Measurements from ENCODE around the gene FUT8. TPM values are rescaled to one million over a fixed set of nuclear protein-coding genes. Genes with fewer than 3 reads are reported as not detected.

Gene FUT8
- total RNA-seq, 1 donor, result 32.1 TPM

- no peaks in the 10 kb centered on the region for H3K4me1 ChIP-seq (ENCODE audit: insufficient read depth, low read length)
- H3K27me3 ChIP-seq (ENCODE audit: insufficient read depth, low read length), result no peaks in the 10 kb centered on the region
- no peak overlapping the region for H3K4me3 ChIP-seq (ENCODE audit: low read length)
- no peaks in the 10 kb centered on the region for H3K9me3 ChIP-seq (ENCODE audit: low read depth, low read length)
These were observed 358.7 kb downstream of the FUT8 start for GRCh38 chr14:65771271-65771670.

- Histone ChIP-seq H3K27me3 (ENCODE audit: insufficient read depth, low read length) (no peaks in the 10 kb centered on the region), H3K9me3 (ENCODE audit: low read depth, low read length) (no peaks in the 10 kb centered on the region), H3K4me3 (ENCODE audit: low read length) (no peak overlapping the region), H3K4me1 (ENCODE audit: insufficient read depth, low read length) (no peaks in the 10 kb centered on the region)
These were observed 359.9 kb downstream of the FUT8 start for GRCh38 chr14:65772466-65772865.

GRCh38 chr14:65772921-65773574 lies 360.5 kb downstream of the FUT8 start:
- no peaks in the 10 kb centered on the region for H3K27me3 ChIP-seq (ENCODE audit: insufficient read depth, low read length)
- no peaks in the 10 kb centered on the region for H3K4me1 ChIP-seq (ENCODE audit: insufficient read depth, low read length)
- H3K4me3 ChIP-seq (ENCODE audit: low read length), result no peak overlapping the region
- H3K9me3 ChIP-seq (ENCODE audit: low read depth, low read length), result no peaks in the 10 kb centered on the region

- Histone ChIP-seq H3K4me1 (ENCODE audit: insufficient read depth, low read length) (no peaks in the 10 kb centered on the region), H3K4me3 (ENCODE audit: low read length) (no peak overlapping the region), H3K27me3 (ENCODE audit: insufficient read depth, low read length) (no peaks in the 10 kb centered on the region), H3K9me3 (ENCODE audit: low read depth, low read length) (no peaks in the 10 kb centered on the region)
These were observed 361.5 kb downstream of the FUT8 start for GRCh38 chr14:65774041-65774440.

DNA sequence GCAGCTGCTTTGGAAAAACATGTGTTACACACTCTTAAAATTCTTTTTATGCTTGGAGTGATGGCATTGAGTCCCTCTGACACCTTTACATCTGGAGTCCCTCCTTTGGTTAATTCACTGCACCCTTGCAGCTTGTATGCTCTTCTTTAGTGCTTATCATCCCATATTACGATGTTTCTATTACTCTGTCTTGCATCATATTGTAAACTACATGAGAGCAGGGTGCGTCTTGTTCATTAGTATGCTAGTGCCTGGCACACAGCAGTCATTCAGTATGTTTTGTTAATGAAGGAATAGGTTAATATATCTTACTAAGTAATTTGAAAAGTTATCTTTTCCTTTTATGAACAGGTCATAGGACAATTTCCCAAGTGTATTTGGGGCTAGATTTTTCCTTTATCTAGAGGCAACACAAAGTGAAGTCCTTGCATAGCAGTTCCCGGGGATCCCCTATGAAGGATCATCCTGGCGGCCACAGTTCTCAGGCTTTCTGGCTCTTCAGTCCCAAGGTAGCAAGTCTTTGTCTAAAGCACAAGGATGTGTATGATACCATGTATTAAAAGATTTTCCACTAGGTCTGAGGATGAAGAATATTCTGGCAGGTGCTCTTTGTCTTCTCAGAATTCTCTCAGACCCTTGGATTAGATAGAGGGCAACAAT lies 363.8 kb downstream of the FUT8 start:
- H3K4me3 ChIP-seq (ENCODE audit: low read length), result no peak overlapping the region
- no peaks in the 10 kb centered on the region for H3K9me3 ChIP-seq (ENCODE audit: low read depth, low read length)
- no peaks in the 10 kb centered on the region for H3K27me3 ChIP-seq (ENCODE audit: insufficient read depth, low read length)
- H3K4me1 ChIP-seq (ENCODE audit: insufficient read depth, low read length), result no peaks in the 10 kb centered on the region

- no peak overlapping the region for H3K4me3 ChIP-seq (ENCODE audit: low read length)
These were observed 368.0 kb downstream of the FUT8 start for GRCh38 chr14:65780566-65780965.

DNA sequence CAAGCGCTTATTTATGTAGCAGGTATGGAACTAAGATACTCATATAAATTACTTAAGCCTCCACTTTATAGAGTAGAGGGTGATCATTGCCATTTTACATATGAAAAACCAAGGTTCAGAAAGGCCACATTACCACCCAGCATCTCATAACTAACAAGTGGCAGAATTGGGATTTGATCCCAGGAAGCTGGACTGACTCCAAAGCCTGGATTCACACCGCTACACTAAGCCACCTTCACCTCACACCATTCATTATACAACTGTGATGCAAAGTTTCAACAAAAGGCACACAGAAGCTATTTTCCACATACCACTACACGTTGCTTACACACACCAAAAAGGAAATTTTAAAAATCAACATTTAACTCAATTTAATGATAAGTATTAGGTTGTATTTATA lies 370.6 kb downstream of the FUT8 start:
- H3K27me3 ChIP-seq (ENCODE audit: insufficient read depth, low read length), result no peaks in the 10 kb centered on the region
- no peak overlapping the region for H3K4me3 ChIP-seq (ENCODE audit: low read length)
- H3K9me3 ChIP-seq (ENCODE audit: low read depth, low read length), result no peaks in the 10 kb centered on the region
- H3K4me1 ChIP-seq (ENCODE audit: insufficient read depth, low read length), result no peaks in the 10 kb centered on the region

More at GRCh38 chr14:65780566-65780965, 368.0 kb downstream of the FUT8 start:
- H3K9me3 ChIP-seq (ENCODE audit: low read depth, low read length), result no peaks in the 10 kb centered on the region
- H3K27me3 ChIP-seq (ENCODE audit: insufficient read depth, low read length), result no peaks in the 10 kb centered on the region
- no peaks in the 10 kb centered on the region for H3K4me1 ChIP-seq (ENCODE audit: insufficient read depth, low read length)

GRCh38 chr14:65783576-65783975 lies 371.0 kb downstream of the FUT8 start:
- Histone ChIP-seq H3K4me1 (ENCODE audit: insufficient read depth, low read length) (no peaks in the 10 kb centered on the region), H3K27me3 (ENCODE audit: insufficient read depth, low read length) (no peaks in the 10 kb centered on the region), H3K9me3 (ENCODE audit: low read depth, low read length) (no peaks in the 10 kb centered on the region), H3K4me3 (ENCODE audit: low read length) (no peak overlapping the region)

DNA sequence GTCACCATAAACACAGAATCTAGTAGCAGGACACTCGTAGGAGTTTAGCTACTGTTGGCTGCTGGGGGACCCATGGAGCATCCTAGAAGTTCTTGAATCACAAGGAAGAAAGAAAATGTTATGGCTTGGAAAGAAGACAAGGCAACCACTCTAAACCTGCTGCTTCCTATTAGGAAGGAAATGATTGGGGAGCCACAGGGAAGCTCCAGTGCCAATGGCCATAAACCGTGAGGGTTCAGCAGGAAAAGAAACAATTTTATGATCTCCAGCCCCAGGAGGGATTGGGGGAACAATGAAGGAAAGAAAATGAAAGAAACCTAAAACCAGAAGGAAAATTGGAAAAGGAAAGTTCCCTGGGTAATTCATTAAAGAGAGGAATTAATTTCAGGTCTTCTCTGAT lies 372.0 kb downstream of the FUT8 start:
- Histone ChIP-seq H3K4me3 (ENCODE audit: low read length) (no peak overlapping the region), H3K27me3 (ENCODE audit: insufficient read depth, low read length) (no peaks in the 10 kb centered on the region), H3K9me3 (ENCODE audit: low read depth, low read length) (no peaks in the 10 kb centered on the region), H3K4me1 (ENCODE audit: insufficient read depth, low read length) (no peaks in the 10 kb centered on the region)

DNA sequence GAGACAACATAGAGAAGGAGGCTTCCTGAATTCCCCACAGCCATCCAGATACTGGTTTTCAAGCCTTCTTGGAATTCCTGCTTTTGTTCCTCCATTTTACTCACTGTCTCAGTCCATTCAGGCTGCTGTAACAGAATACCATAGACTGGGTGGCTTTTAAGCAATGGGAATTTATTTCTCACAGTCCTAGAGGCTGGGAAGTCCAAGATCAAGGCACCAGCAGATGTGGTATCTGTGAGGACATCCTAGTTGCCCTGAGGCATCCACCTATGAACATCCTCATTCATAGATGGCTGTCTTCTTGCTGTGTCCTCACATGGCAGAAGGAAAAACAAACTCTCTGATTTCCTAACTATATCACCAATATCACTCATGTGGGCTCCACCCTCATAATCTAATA lies 374.9 kb downstream of the FUT8 start:
- Histone ChIP-seq H3K9me3 (ENCODE audit: low read depth, low read length) (no peaks in the 10 kb centered on the region), H3K4me1 (ENCODE audit: insufficient read depth, low read length) (no peaks in the 10 kb centered on the region), H3K27me3 (ENCODE audit: insufficient read depth, low read length) (no peaks in the 10 kb centered on the region), H3K4me3 (ENCODE audit: low read length) (no peak overlapping the region)

DNA sequence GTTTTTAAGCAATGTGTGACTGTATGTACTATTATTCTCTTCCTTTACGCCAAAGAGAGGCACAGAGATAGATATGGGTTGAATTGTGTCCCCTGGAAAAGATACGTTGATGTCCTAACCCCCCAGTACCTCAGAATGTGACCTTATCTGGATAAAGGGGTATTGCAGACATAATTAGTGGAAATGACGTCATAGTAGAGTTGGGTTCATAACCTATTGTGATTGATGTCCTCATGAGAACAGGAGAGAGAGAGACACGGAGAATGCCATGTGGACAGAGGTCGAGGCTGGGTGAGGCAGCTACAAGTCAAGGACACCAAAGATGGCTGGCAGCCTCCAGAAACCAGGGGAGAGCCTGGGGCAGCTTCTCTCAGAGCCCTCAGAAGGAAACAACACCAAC lies 376.3 kb downstream of the FUT8 start:
- no peak overlapping the region for H3K4me3 ChIP-seq (ENCODE audit: low read length)
- H3K9me3 ChIP-seq (ENCODE audit: low read depth, low read length), result no peaks in the 10 kb centered on the region
- H3K4me1 ChIP-seq (ENCODE audit: insufficient read depth, low read length), result no peaks in the 10 kb centered on the region
- no peaks in the 10 kb centered on the region for H3K27me3 ChIP-seq (ENCODE audit: insufficient read depth, low read length)

DNA sequence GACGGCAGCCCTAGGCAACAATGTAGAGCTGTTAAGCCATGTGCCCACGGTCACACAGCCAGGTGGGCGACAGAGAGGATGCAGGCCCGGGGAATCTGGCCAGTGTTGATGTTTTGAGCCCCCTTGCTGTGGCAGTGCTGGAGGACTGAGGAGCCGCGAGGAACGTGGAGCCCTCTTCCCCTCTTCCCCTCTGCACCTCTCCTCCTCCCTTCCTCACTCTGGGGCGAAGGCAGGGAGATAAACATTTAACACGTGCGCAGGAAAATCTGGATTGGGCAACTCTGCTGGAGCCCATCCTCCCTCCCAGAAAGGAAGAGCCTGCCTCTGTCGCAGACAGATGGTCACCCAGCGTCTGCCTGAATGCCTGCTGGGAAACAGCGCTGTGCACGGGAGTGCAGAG lies 376.8 kb downstream of the FUT8 start:
- no peaks in the 10 kb centered on the region for H3K9me3 ChIP-seq (ENCODE audit: low read depth, low read length)
- no peak overlapping the region for H3K4me3 ChIP-seq (ENCODE audit: low read length)
- H3K4me1 ChIP-seq (ENCODE audit: insufficient read depth, low read length), result no peaks in the 10 kb centered on the region
- no peaks in the 10 kb centered on the region for H3K27me3 ChIP-seq (ENCODE audit: insufficient read depth, low read length)

- H3K27me3 ChIP-seq (ENCODE audit: insufficient read depth, low read length), result no peaks in the 10 kb centered on the region
- H3K9me3 ChIP-seq (ENCODE audit: low read depth, low read length), result no peaks in the 10 kb centered on the region
- H3K4me1 ChIP-seq (ENCODE audit: insufficient read depth, low read length), result no peaks in the 10 kb centered on the region
These were observed 377.8 kb downstream of the FUT8 start for GRCh38 chr14:65790172-65790815.

GRCh38 chr14:65791191-65791981 lies 378.9 kb downstream of the FUT8 start:
- Histone ChIP-seq H3K9me3 (ENCODE audit: low read depth, low read length) (no peaks in the 10 kb centered on the region), H3K4me1 (ENCODE audit: insufficient read depth, low read length) (no peaks in the 10 kb centered on the region), H3K27me3 (ENCODE audit: insufficient read depth, low read length) (no peaks in the 10 kb centered on the region), H3K4me3 (ENCODE audit: low read length) (no peak overlapping the region)

More at GRCh38 chr14:65790172-65790815, 377.8 kb downstream of the FUT8 start:
- H3K4me3 ChIP-seq (ENCODE audit: low read length), result no peak overlapping the region
